KOPT-K1 (cell line): ENCODE data around the gene SPATS2.

Experiments
- H3K27ac ChIP-seq: fragments of 200-600 bp; sonication (generic); 2 replicates; pipeline ENCODE4 v1.5.1; 2016; ENCODE audit warnings: antibody characterized with exemption, mild to moderate bottlenecking, low read depth, low read length; ENCODE audit not compliant: poor library complexity, severe bottlenecking
- H3K36me3 ChIP-seq: fragments of 200-600 bp; sonication (generic); 2 replicates; pipeline ENCODE4 v1.5.1; 2017; ENCODE audit warnings: antibody characterized with exemption, mild to moderate bottlenecking, low read length, moderate library complexity; ENCODE audit not compliant: insufficient read depth
- H3K9me3 ChIP-seq: fragments of 200-600 bp; sonication (generic); 2 replicates; pipeline ENCODE4 v1.5.1; 2017; ENCODE audit warnings: antibody characterized with exemption, low read length, mild to moderate bottlenecking; ENCODE audit not compliant: insufficient read depth, poor library complexity, severe bottlenecking

The SPATS2 gene

GRCh38 chr12:49478949-49479664, 111.8 kb downstream of the SPATS2 start:
- no peaks in the 10 kb centered on the region for H3K9me3 ChIP-seq
- no peak overlapping the region for H3K27ac ChIP-seq
- H3K36me3 ChIP-seq, result no peaks in the 10 kb centered on the region

- Histone ChIP-seq H3K9me3 (no peaks in the 10 kb centered on the region), H3K27ac (no peak overlapping the region), H3K36me3 (peaks cover 4% of the 10 kb centered on the region; the same call in 1 of the 2 replicates)
Measured at GRCh38 chr12:49482095-49483051, 115.1 kb downstream of the SPATS2 start.

GRCh38 chr12:49483619-49484018, 116.4 kb downstream of the SPATS2 start:
- H3K36me3 ChIP-seq, result peaks cover 4% of the 10 kb centered on the region; the same call in 1 of the 2 replicates
- H3K27ac ChIP-seq, result no peak overlapping the region
- H3K9me3 ChIP-seq, result no peaks in the 10 kb centered on the region

- Histone ChIP-seq H3K27ac (no peak overlapping the region), H3K36me3 (peaks cover 20% of the 10 kb centered on the region), H3K9me3 (no peaks in the 10 kb centered on the region)
Measured at GRCh38 chr12:49487605-49488004, 120.3 kb downstream of the SPATS2 start.

GRCh38 chr12:49489154-49489553, 121.9 kb downstream of the SPATS2 start:
- no peak overlapping the region for H3K27ac ChIP-seq

GRCh38 chr12:49489720-49490119, 122.5 kb downstream of the SPATS2 start:
- peaks cover 22% of the 10 kb centered on the region for H3K36me3 ChIP-seq
- H3K27ac ChIP-seq, result no peak overlapping the region
- no peaks in the 10 kb centered on the region for H3K9me3 ChIP-seq

More at GRCh38 chr12:49489154-49489553, 121.9 kb downstream of the SPATS2 start:
- Histone ChIP-seq H3K9me3 (no peaks in the 10 kb centered on the region), H3K36me3 (peaks cover 20% of the 10 kb centered on the region)

GRCh38 chr12:49491823-49492222, 124.6 kb downstream of the SPATS2 start:
- Histone ChIP-seq H3K36me3 (peaks cover 35% of the 10 kb centered on the region), H3K27ac (no peak overlapping the region)

GRCh38 chr12:49493900-49494299, 126.6 kb downstream of the SPATS2 start:
- H3K27ac ChIP-seq, result no peak overlapping the region
- no peaks in the 10 kb centered on the region for H3K9me3 ChIP-seq
- peaks cover 41% of the 10 kb centered on the region for H3K36me3 ChIP-seq

More at GRCh38 chr12:49491823-49492222, 124.6 kb downstream of the SPATS2 start:
- no peaks in the 10 kb centered on the region for H3K9me3 ChIP-seq

GRCh38 chr12:49496417-49497360, 129.4 kb downstream of the SPATS2 start:
- Histone ChIP-seq H3K36me3 (peaks cover 37% of the 10 kb centered on the region), H3K9me3 (no peaks in the 10 kb centered on the region), H3K27ac (no peak overlapping the region)

GRCh38 chr12:49501895-49502294, 134.6 kb downstream of the SPATS2 start:
- no peak overlapping the region for H3K27ac ChIP-seq
- no peaks in the 10 kb centered on the region for H3K9me3 ChIP-seq
- peaks cover 40% of the 10 kb centered on the region for H3K36me3 ChIP-seq

- no peak overlapping the region for H3K27ac ChIP-seq
- no peaks in the 10 kb centered on the region for H3K9me3 ChIP-seq
- H3K36me3 ChIP-seq, result peaks cover 34% of the 10 kb centered on the region
Measured at GRCh38 chr12:49502590-49502989, 135.3 kb downstream of the SPATS2 start.

- H3K27ac ChIP-seq, result no peak overlapping the region
- H3K9me3 ChIP-seq, result no peaks in the 10 kb centered on the region
- peaks cover 34% of the 10 kb centered on the region for H3K36me3 ChIP-seq
Measured at GRCh38 chr12:49503674-49504180, 136.5 kb downstream of the SPATS2 start.

GRCh38 chr12:49505672-49506071, 138.4 kb downstream of the SPATS2 start:
- peaks cover 27% of the 10 kb centered on the region for H3K36me3 ChIP-seq

GRCh38 chr12:49507139-49507538, 139.9 kb downstream of the SPATS2 start:
- H3K9me3 ChIP-seq, result no peaks in the 10 kb centered on the region
- peaks cover 21% of the 10 kb centered on the region for H3K36me3 ChIP-seq
- H3K27ac ChIP-seq, result no peak overlapping the region

More at GRCh38 chr12:49505672-49506071, 138.4 kb downstream of the SPATS2 start:
- no peaks in the 10 kb centered on the region for H3K9me3 ChIP-seq
- no peak overlapping the region for H3K27ac ChIP-seq
